ENCODE data around the gene SCN8A.
"Not testable (repeated sequence)": the region's sequence is repeated elsewhere in the genome, so short reads cannot be mapped to it uniquely, and the experiment has no call there.

The SCN8A gene

DNA sequence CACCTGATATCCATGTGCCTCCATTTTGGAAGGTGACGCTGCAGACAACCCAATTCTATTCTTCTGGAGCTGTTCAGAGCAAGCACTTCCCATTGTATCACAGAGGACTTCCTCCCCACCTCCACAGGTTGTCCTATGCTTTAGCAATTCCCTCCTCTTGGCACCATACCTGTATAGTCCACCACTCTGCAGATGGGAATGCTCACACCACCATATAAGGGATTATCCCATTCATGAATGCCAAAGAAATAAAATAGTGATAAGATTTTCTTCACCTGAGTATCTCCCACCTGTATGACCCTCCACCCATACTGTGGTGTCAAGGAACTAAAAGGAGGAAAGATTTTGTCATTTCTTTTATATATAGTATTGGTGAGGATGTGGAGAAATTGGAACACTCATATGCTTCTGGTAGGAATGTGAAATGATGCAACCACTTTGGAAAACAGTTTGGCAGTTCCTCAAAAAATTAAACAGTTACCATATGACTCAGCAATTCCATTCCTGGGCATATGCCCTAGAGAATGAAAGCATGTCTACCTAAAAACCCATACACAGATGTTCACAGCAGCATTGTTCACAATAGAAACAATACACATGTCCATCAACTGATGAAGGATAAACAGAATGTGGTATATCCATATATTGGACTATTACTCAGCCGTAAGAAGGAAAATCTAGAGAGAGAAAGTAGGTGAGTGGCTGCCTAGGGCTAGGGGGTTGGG, 182.3 kb downstream of the SCN8A start:
- H3K4me3 Mint-ChIP-seq = no peak overlapping the region
- H3K36me3 Mint-ChIP-seq = no peaks in the 10 kb centered on the region
- no peaks in the 10 kb centered on the region for H3K9me3 Mint-ChIP-seq (ENCODE audit: low read depth)
- H3K27ac Mint-ChIP-seq = no peak overlapping the region
- no peaks in the 10 kb centered on the region for H3K4me1 Mint-ChIP-seq (ENCODE audit: low read depth)
- H3K27me3 Mint-ChIP-seq = peaks cover 1% of the 10 kb centered on the region

DNA sequence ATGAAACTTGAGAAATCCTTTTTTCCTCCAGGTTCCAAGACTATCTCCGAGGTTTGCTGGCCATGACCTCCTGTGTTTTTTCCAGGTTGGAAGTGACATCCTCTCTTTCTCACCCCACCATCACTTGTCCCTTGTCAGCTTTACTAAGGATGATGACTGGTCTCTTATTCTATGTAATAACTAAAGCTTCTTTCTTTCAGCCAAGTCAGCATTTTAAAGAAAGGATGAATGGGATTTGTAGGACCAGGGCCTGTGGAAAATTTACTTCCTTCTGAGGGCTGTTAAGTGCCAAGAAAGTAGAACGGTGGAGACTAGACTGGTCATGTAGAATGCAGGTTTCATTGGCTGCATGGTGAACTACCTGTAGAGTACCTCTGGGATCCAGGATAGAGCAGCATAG, 183.9 kb downstream of the SCN8A start:
- peaks cover 1% of the 10 kb centered on the region for H3K27me3 Mint-ChIP-seq
- no peak overlapping the region for H3K4me3 Mint-ChIP-seq
- H3K27ac Mint-ChIP-seq = no peak overlapping the region
- H3K4me1 Mint-ChIP-seq (ENCODE audit: low read depth) = peaks cover 8% of the 10 kb centered on the region
- H3K9me3 Mint-ChIP-seq (ENCODE audit: low read depth) = no peaks in the 10 kb centered on the region
- no peaks in the 10 kb centered on the region for H3K36me3 Mint-ChIP-seq

DNA sequence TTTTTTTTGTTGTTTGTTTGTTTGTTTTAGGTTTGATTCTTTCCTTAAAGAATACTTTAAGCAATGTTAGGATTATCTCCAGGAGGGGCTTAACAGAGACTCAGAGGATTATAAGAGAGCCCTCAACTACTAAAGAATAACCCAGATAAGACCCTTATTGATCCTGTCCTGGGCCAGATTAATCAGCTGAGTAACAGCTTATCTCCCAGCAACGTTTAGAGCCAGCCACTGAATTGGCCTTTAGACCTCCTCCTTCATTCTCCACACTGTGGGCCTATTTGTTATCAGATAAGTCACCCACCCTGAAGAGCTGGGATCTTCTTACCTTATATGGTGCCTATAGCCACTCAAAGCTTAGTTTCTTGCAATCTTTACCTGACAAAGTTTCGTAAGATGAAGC, 186.4 kb downstream of the SCN8A start:
- no peaks in the 10 kb centered on the region for H3K9me3 Mint-ChIP-seq (ENCODE audit: low read depth)
- H3K36me3 Mint-ChIP-seq = no peaks in the 10 kb centered on the region
- peaks cover 1% of the 10 kb centered on the region for H3K27me3 Mint-ChIP-seq
- peaks cover 23% of the 10 kb centered on the region for H3K4me1 Mint-ChIP-seq (ENCODE audit: low read depth)
- H3K4me3 Mint-ChIP-seq = no peak overlapping the region
- no peak overlapping the region for H3K27ac Mint-ChIP-seq

DNA sequence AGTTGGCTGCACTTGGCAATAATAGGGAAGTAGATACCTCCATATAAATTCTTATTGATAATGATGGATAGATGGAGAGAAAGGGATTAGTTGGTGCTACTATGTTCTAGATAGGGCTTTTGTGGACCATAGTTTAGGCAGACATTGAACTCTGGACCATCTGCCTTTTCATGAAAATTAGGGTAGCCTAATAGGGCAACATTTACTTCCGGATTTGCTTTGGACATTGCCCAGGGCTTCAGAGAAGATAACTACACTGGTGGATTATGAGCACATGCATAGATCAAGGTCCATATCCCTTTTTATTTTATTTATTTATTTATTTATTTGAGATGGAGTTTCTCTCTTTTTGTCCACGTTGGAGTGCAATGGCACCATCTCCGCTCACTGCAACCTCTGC, 186.9 kb downstream of the SCN8A start:
- H3K36me3 Mint-ChIP-seq = no peaks in the 10 kb centered on the region
- H3K27me3 Mint-ChIP-seq = peaks cover 1% of the 10 kb centered on the region
- no peak overlapping the region for H3K27ac Mint-ChIP-seq
- no peaks in the 10 kb centered on the region for H3K9me3 Mint-ChIP-seq (ENCODE audit: low read depth)
- H3K4me3 Mint-ChIP-seq = no peak overlapping the region
- peaks cover 24% of the 10 kb centered on the region for H3K4me1 Mint-ChIP-seq (ENCODE audit: low read depth)

DNA sequence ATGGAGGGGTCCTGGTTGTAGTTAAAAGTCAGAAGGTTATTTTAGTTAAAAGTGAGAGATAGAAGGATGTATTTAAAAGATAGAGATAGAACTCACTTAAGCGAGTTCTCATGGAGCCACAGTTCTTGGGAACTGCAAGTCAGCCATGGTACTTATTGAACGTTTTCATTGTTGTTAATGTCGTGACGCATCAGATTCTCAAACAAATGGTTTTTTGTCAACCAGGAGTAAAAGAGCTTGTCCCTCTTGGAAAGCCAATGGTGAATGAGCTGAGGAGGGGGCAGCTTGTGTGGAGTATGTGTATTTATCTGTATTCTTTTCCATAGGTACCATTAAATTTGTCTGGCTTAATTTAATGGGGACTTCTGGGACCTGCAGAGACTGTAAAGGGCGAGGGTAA, 188.8 kb downstream of the SCN8A start:
- Mint-ChIP-seq H3K4me1 (ENCODE audit: low read depth) (peaks cover 32% of the 10 kb centered on the region), H3K9me3 (ENCODE audit: low read depth) (no peaks in the 10 kb centered on the region)

DNA sequence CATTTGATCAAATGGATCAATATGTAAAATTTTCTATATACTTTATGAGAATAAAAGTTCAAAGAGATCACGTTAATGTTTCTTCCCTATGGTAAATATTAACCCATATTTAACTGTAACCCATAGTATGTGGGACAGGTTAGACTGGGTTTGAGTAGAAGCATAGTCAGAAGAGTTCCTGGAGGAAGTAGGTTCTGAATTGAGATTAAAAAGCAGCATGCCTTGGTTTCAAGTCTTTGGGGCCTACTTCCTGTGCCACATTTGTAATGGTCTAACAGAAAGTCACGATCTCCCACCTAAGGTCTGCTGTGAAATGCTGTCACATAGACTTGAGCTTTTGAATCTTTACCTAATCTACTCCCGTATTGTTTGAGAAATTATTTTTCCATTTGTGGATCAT, 193.7 kb downstream of the SCN8A start:
- no peaks in the 10 kb centered on the region for H3K9me3 Mint-ChIP-seq (ENCODE audit: low read depth)
- H3K4me3 Mint-ChIP-seq = no peak overlapping the region
- H3K27me3 Mint-ChIP-seq = no peaks in the 10 kb centered on the region
- H3K36me3 Mint-ChIP-seq = no peaks in the 10 kb centered on the region
- H3K4me1 Mint-ChIP-seq (ENCODE audit: low read depth) = peaks cover 35% of the 10 kb centered on the region
- peak overlapping the region; percentile 46 for H3K27ac Mint-ChIP-seq

More for the DNA sequence above, 188.8 kb downstream of the SCN8A start:
- Mint-ChIP-seq H3K27me3 (peaks cover 1% of the 10 kb centered on the region), H3K27ac (peak overlapping the region; percentile 2), H3K36me3 (no peaks in the 10 kb centered on the region), H3K4me3 (no peak overlapping the region)

DNA sequence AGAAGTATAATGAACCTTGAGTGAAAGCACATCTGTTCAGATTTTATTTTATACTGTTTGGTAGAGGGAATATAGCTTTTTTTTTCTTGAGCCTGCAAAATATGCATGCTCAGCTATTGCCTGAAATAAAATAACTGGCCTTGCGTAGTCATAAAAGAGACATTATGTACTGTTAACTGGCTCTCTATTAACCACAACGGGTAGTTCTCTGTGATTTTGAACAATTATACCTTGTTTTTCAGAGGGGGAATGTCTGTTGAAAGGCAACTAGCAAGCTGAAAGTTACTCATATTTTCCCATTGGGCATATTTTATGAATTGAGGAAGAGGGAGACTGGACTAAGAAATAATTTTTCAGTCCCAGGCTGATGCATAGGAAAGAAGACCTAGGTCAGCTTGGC, 194.9 kb downstream of the SCN8A start:
- Mint-ChIP-seq H3K9me3 (ENCODE audit: low read depth) (no peaks in the 10 kb centered on the region), H3K27ac (no peak overlapping the region), H3K4me1 (ENCODE audit: low read depth) (peaks cover 23% of the 10 kb centered on the region), H3K4me3 (no peak overlapping the region), H3K36me3 (no peaks in the 10 kb centered on the region), H3K27me3 (no peaks in the 10 kb centered on the region)

DNA sequence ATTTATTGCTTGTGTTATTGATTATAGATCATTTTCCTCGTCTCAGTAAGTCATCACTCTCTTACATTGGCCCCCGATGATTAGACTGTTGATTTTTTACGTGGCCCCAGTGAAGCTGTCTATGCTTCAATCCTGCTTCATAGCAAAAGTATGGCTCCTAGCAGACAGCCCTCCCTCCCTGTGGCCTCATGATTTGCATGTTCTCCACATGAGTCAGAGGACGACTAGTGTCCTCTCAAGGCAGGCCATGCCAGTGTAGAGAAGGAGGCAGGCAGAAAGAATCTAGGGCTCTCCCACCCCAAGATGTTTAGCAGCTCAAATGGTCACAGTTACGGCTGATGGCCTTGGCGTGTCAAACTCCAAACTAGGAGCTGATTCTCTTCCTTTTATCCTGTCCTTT, 197.8 kb downstream of the SCN8A start:
- Mint-ChIP-seq H3K27me3 (no peaks in the 10 kb centered on the region), H3K4me1 (ENCODE audit: low read depth) (peaks cover 16% of the 10 kb centered on the region), H3K9me3 (ENCODE audit: low read depth) (no peaks in the 10 kb centered on the region), H3K36me3 (no peaks in the 10 kb centered on the region), H3K4me3 (no peak overlapping the region), H3K27ac (no peak overlapping the region)

DNA sequence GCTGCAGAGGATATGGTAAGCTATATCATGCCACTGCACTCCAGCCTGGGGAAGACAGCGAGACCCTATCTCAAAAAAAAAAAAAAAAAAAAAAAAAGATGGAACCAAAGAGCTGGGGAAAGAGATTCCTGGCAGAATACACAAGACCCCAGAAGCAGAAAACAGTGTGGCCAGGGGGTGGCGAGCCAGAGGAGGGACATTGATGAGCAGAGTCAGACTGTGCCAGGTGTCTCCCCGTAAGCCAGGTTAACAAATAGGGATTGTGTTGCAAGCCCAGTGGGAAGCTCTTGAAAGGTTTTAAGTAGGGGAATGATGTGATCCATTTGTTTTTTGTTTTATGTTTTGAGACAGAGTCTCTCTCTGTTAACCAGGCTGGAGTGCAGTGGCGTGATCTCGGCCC, 201.4 kb downstream of the SCN8A start:
- H3K4me1 Mint-ChIP-seq (ENCODE audit: low read depth) = no peaks in the 10 kb centered on the region
- H3K9me3 Mint-ChIP-seq (ENCODE audit: low read depth) = no peaks in the 10 kb centered on the region
- H3K27me3 Mint-ChIP-seq = no peaks in the 10 kb centered on the region
- no peaks in the 10 kb centered on the region for H3K36me3 Mint-ChIP-seq
- H3K27ac Mint-ChIP-seq = no peak overlapping the region
- no peak overlapping the region for H3K4me3 Mint-ChIP-seq

DNA sequence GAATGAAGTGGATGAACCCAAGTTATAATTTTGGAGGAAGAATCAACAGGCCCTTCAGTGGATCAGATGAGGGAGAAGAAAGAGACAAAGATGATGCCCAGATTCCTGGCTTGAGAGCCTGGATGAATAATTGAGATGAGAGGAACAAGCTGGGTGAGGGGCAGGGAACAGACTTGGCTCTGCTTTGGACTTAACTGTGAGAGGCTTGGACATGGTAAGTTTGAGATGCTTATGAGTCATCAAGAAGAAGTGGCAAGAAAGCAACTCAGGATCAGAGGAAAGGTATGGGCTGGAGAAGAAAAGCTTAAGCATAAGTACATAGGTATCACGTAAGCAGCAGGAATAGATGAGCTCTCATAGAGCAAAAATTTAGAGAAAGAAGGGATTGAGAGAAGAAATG, 202.2 kb downstream of the SCN8A start:
- Mint-ChIP-seq H3K36me3 (no peaks in the 10 kb centered on the region), H3K9me3 (ENCODE audit: low read depth) (no peaks in the 10 kb centered on the region), H3K27ac (no peak overlapping the region), H3K4me3 (no peak overlapping the region), H3K4me1 (ENCODE audit: low read depth) (no peaks in the 10 kb centered on the region), H3K27me3 (no peaks in the 10 kb centered on the region)

DNA sequence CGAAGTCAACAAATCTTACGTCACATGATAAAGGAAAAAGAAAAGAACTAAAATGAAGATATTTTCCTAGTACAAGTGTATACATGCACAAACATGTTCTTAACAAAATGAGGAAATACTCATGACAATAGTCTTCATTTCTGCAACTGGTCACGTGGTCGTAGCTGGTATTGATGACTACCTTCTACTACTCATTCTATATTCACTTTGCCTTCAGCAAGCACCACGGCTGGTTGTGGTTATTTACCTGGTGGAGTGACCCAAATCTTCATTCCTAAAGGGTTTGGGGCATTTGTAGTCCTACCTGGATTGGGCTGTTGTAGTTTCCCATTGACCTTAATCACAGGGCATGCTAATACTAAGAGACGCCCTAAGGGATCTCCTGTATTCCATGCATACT, 206.3 kb downstream of the SCN8A start:
- Mint-ChIP-seq H3K9me3 (ENCODE audit: low read depth) (no peaks in the 10 kb centered on the region), H3K27me3 (no peaks in the 10 kb centered on the region), H3K4me3 (no peak overlapping the region), H3K27ac (no peak overlapping the region), H3K36me3 (no peaks in the 10 kb centered on the region), H3K4me1 (ENCODE audit: low read depth) (no peaks in the 10 kb centered on the region)

DNA sequence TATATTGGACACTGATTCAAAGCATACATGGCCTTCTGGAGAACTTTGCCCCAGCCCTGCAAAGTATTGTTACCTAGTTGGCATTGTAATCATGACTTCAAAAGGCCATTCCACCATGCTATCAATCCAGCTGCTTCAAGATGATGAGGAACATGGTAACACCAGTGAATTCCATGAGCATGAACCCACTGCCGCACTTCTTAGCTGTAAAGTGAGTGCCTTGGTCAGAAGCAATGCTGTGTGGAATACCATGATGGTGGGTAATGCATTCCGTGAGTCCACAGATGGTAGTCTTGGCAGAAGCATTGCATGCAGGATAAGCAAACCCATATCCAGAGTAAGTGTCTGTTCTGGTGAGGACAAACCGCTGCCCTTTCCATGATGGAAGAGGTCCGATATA, 207.0 kb downstream of the SCN8A start:
- H3K9me3 Mint-ChIP-seq (ENCODE audit: low read depth); H3K36me3 Mint-ChIP-seq; H3K4me3 Mint-ChIP-seq; H3K27ac Mint-ChIP-seq; H3K27me3 Mint-ChIP-seq; H3K4me1 Mint-ChIP-seq (ENCODE audit: low read depth): not testable (repeated sequence)

DNA sequence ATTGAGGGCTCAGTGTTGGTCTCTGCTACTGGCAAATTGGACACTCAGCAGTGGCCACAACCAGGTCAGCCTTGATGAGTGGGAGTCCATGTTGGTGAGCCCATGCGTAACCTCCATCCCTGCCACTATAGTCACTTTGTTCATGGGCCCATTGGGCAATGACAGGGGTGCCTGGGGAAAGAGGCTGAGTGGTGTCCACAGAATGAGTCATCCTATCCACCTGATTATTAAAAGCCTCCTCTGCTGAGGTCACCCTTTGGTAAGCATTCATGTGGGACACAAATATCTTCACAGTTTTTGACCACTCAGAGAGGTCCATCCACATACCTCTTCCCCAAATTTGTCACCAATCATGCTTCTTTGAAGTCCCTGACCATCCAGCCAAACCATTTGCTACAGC, 207.5 kb downstream of the SCN8A start:
- no peak overlapping the region for H3K27ac Mint-ChIP-seq
- no peak overlapping the region for H3K4me3 Mint-ChIP-seq
- no peaks in the 10 kb centered on the region for H3K27me3 Mint-ChIP-seq
- no peaks in the 10 kb centered on the region for H3K4me1 Mint-ChIP-seq (ENCODE audit: low read depth)
- no peaks in the 10 kb centered on the region for H3K9me3 Mint-ChIP-seq (ENCODE audit: low read depth)
- no peaks in the 10 kb centered on the region for H3K36me3 Mint-ChIP-seq

DNA sequence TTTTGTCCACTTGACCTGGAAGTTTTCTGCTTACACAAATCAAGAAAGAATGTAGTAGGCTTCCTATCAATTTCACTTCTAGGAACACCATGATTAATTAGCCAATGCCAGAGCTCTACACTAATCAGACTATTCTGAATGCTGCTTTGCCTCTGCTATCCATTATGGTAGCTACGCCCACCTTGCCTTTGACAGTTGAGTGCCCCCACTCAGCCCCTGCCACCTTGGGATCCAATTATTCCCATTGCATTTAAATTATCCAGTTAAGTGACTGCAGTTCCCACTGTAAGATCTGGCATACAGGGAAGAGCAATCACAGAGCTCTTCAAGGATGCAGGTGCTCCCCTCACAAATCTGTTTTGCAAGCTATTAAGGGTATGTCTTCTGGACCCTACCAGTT, 210.0 kb downstream of the SCN8A start:
- Mint-ChIP-seq H3K27ac (no peak overlapping the region), H3K4me1 (ENCODE audit: low read depth) (no peaks in the 10 kb centered on the region), H3K36me3 (no peaks in the 10 kb centered on the region)

DNA sequence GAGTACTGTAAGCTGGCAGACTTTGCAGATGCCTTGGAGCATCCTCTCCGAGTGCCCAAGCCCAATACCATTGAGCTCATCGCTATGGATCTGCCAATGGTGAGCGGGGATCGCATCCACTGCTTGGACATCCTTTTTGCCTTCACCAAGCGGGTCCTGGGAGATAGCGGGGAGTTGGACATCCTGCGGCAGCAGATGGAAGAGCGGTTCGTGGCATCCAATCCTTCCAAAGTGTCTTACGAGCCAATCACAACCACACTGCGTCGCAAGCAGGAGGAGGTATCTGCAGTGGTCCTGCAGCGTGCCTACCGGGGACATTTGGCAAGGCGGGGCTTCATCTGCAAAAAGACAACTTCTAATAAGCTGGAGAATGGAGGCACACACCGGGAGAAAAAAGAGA, 215.9 kb downstream of the SCN8A start:
- H3K27me3 Mint-ChIP-seq = no peaks in the 10 kb centered on the region
- no peaks in the 10 kb centered on the region for H3K9me3 Mint-ChIP-seq (ENCODE audit: low read depth)
- no peak overlapping the region for H3K4me3 Mint-ChIP-seq
- no peak overlapping the region for H3K27ac Mint-ChIP-seq
- no peaks in the 10 kb centered on the region for H3K36me3 Mint-ChIP-seq
- H3K4me1 Mint-ChIP-seq (ENCODE audit: low read depth) = no peaks in the 10 kb centered on the region

More for the DNA sequence above, 210.0 kb downstream of the SCN8A start:
- Mint-ChIP-seq H3K9me3 (ENCODE audit: low read depth) (no peaks in the 10 kb centered on the region), H3K27me3 (no peaks in the 10 kb centered on the region), H3K4me3 (no peak overlapping the region)

DNA sequence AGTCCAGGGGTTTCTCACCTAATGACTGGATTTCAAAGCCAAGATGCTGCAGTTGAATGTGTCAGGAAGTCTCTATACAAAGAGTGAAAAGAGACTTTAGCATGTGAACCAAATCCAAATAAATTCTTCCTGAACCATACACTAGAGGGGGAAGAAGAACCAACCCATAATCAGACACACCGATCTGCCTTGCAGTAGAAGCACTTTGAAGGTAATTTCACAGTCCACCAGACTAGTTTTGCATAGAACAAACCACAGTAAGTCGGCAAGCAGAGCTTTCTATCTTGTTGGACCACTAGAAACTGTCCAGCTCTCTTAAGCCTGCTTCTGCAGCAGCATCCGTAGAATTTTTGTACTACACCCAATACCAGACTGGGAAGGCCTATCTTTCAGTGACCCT, 218.2 kb downstream of the SCN8A start:
- no peaks in the 10 kb centered on the region for H3K27me3 Mint-ChIP-seq
- no peak overlapping the region for H3K4me3 Mint-ChIP-seq
- no peaks in the 10 kb centered on the region for H3K4me1 Mint-ChIP-seq (ENCODE audit: low read depth)
- no peak overlapping the region for H3K27ac Mint-ChIP-seq
- no peaks in the 10 kb centered on the region for H3K9me3 Mint-ChIP-seq (ENCODE audit: low read depth)
- H3K36me3 Mint-ChIP-seq = no peaks in the 10 kb centered on the region
